Raji (cell line): ENCODE data around the gene HSD17B13.

ENCODE experiments used
- POLR2A ChIP-seq: IDR thresholded peaks from 2 replicates; pipeline ENCODE4 v1.6.1; 2011; ENCODE audit warnings: low read depth, low read length, control low read depth; ENCODE audit not compliant: insufficient read depth

Gene HSD17B13

GRCh38 chr4:87330761-87331160 lies 8.1 kb upstream of the HSD17B13 start:
- TF ChIP-seq POLR2A, result no peak

DNA sequence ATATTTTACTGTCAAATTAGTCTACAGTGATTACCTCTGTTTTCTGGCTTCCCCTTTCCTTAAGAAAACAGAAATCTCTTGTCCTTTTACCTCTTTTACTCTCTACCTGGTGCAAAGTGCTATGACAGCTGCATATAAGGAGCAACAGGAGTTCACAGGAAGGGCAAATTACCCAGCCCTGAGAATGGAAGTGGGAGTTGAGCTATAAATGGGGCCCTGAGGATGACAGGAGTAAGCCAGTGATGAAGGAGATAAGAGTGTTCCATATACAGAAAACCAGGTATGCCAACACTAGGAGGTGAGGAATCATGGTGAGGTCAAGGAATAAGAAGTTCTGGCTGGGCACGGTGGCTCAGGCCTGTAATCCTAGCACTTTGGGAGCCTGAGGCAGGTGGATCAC lies 4.5 kb upstream of the HSD17B13 start:
- TF ChIP-seq POLR2A, result no peak

DNA sequence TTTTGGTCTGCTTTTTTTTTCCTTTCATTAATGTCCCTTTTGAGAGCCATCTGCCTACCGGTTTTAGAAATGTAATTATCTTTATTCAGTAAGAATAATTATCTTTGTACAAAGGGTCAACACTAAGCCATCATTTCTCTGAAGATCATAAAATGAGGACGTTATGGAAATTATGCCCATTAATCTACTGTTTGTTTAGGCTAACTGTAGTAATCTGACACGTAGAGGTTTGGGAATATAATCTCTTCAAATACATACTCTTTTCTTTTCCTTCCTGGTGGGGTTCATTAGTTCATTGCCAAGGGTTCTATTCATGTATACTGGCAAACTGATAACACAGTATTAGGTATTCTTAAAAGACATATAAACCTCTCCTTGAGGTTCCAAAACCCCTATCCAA lies 3.8 kb upstream of the HSD17B13 start:
- no peak for TF ChIP-seq POLR2A

- TF ChIP-seq POLR2A, result no peak
Measured at GRCh38 chr4:87321888-87322287, 794 bp downstream of the HSD17B13 start.

DNA sequence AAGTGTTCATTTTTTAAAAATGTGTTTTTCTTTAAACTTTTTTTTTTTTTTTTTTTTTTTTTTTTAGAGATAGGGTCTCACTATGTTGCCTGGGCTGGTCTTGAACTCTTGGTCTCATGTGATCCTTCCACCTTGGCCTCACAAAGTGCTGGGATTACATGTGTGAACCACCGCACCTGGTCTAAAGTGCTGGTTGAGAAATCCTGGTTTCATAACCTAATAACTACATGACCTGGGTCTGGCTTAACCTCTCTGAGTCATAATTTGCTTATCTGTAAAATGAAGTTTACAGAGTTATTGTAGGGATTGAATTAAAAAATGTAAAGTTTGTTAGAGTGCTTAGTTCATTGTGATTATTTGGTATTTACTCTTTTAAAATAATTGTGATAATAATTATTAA lies 5.2 kb downstream of the HSD17B13 start:
- TF ChIP-seq POLR2A, result no peak

DNA sequence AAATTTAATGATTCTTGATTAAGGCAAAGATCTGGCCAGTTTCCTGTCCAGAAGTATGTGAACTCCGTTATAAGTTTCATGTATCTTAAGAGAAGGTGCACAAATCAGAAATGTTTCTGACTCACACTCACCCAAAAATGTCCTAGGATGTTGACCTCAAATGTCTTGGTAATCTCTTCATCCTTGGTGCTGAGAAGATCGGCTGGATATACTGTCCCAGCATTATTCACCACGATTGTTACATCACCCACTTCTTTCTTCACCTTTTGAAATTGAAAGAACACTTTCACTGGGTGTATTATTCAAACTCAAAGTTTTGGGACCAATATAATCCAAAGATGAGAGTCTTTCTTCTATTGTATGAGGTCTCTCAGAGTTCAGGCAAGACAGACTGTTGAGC lies 5.7 kb downstream of the HSD17B13 start:
- TF ChIP-seq POLR2A, result no peak

DNA sequence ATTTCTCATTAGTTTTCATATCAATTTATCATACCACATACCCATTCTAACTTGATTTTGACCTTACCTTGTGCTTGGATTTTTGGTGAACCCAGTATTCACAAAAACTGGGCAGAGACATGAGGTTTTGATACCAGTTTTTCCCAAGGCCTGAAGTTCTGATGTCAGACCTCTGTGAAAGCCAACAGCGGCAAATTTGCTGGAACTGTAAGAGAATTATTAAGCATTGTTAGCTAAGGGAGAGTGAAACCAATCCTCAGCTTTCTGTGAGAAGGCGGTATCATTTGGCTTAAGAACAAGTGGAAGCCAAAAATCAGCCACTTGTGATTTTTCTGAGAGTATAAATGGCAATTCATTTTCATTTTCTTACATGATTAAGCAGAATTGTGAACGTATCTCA lies 8.9 kb downstream of the HSD17B13 start:
- TF ChIP-seq POLR2A, result no peak

DNA sequence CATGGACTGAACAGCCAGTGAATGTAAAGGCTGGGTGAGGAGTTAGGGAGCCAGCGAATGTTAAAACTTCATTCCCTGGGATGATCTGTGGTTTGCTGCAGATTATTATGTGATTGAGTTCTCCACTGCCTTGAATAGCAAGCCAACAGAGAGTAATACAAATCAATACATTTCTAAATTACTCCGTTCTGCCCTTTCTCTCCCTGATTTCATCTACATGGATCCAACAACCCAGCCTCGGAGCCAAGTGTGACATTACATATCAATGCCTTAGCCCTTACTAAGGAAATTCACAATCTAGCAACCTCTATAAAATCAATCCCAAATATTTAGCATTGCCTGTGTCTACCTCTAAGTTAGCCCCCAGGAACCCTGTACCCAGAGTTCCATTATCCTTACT lies 11.0 kb downstream of the HSD17B13 start:
- no peak for TF ChIP-seq POLR2A

- TF ChIP-seq POLR2A, result no peak
Measured at GRCh38 chr4:87310691-87311335, 11.9 kb downstream of the HSD17B13 start.

DNA sequence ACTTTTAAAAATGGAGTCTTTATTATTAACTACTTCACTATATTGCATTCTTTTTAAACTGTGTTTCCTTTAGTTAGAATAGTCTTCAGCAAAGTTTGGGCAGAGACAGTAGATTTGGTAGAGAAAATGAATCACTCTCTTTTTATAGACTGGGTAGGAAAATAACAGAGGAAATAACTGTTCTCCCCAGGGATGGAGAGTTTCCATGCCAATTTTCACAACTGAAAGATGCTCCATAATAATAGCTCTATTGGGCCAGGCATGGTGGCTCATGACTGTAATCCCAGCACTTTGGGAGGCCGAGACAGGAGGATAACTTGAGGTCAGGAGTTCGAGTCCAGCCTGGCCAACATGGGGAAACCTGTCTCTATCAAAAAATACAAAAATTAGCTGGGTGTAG lies 13.1 kb downstream of the HSD17B13 start:
- no peak for TF ChIP-seq POLR2A

DNA sequence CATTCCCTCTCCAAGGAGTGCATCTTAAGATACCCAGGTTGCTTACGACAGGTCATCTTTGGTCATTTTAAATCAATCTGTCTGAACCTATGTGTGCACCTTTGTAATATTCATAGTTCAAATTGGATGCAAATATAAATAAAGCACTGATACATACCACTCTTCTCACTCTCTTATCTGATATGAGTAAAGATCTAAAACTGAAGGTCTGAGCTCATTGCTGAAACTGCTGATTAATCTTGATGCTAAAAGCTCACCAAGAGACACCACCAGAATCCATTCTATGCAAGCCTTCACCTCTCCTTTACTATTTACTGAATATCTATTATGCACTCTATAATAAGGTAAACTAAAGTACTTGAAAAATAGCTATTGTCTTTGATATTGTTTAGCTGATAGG lies 16.6 kb downstream of the HSD17B13 start:
- TF ChIP-seq POLR2A, result no peak

DNA sequence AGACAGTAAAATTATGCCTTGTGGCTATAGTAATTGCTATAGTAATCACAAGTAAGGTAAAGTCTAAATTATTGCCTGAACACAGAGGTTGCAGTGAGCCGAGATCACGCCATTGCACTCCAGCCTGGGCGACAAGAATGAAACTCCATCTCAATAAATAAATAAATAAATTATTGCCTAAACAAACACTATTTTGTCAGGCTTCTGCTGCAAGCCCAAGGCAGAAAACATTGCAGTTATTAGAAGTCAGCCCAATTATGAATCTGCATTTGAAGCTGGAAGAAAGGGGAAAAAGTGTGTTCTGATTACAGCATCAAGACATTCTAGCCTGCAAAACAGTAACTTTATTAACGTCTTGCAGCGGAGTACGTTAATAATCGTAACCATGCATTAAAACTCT lies 17.1 kb downstream of the HSD17B13 start:
- no peak for TF ChIP-seq POLR2A

- TF ChIP-seq POLR2A, result no peak
Measured at GRCh38 chr4:87304745-87305432, 17.8 kb downstream of the HSD17B13 start.

- no peak for TF ChIP-seq POLR2A
Measured at GRCh38 chr4:87299898-87300297, 22.8 kb downstream of the HSD17B13 start.

DNA sequence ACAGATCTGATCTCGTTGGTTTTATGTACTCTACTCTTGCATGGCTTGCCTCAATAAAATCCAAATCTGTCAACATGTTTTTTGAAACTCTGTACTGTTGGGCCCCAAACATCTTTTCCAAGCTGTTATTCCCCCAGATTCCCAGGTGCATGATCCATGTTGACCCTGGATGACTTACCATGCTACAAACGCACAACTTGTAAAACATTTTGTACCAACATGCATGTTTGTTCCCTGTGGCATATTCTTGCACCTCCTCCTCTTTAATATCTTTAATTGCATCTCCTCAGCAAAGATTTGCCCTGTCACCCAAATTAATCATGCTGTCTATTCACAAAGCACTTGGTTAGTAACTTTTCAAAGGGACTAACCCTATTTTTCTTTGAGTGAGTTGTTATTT lies 24.3 kb downstream of the HSD17B13 start:
- no peak for TF ChIP-seq POLR2A

- no peak for TF ChIP-seq POLR2A
Measured at GRCh38 chr4:87286970-87287369, 35.7 kb downstream of the HSD17B13 start.

- TF ChIP-seq POLR2A, result no peak
Measured at GRCh38 chr4:87283151-87283550, 39.5 kb downstream of the HSD17B13 start.

- TF ChIP-seq POLR2A, result no peak
Measured at GRCh38 chr4:87281603-87282002, 41.1 kb downstream of the HSD17B13 start.

DNA sequence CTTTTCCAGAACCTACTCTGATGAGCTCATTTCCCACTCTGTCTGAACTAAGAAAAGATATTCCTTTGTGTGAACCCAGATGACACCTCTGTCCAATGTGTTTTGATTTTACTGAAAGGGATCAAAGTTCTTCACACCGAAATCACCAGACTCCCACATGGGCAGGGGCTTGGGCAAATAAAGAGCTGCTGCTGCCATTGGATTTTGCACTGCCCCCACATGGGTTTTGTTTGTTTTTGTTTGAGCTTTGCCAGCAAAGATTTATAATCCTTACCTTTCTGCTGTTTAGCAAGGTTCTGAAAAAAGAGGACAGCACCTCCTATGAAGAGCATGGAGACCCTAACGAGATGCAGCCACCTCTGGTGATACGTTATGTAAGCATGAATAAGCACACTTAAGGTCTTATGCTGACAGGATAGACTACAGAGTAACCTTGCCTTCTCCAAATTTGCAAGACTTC lies 44.3 kb downstream of the HSD17B13 start:
- TF ChIP-seq POLR2A, result no peak
